Measurements from ENCODE around the gene BCAR3.

Gene BCAR3

DNA sequence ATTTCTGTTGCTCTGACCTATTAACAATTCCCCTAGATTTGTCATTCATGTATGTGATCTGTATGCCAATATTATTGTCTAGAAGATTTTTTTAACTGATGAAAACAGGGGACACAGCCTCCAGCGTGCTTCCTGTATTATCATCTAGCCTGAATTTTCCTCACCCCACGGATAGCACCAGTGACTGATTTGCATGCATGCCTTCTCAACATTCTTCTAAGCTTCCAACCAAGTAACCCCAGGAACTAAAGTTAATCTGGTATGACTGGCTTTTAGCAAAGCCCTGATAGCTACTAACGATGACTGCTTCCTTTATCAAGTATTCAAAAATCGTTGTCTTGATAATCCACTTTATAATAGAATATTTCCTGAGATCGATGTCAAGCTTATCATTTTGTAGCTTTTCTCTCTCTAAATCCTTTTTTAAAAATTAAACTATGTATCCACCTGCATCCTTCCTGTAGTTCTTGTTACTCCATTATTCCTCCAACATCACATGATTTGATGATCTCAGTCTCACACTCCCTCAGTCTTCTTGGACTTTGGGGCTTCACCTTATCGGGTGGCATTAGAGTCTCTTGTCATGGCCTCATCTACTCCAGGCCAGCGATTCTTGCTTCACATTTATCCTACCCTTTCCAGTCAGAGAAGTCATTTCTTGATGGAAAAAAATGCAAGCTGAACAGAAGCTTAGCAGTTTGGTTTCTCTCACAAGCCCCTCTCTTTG lies 19.0 kb downstream of the BCAR3 start:
- Histone ChIP-seq H3K4me3 (ENCODE audit: low read depth, low read length) (no peak overlapping the region), H3K27ac (ENCODE audit: extremely low read depth, low read depth, low read length) (no peak overlapping the region), H3K36me3 (ENCODE audit: control insufficient read depth in 2 of 2, insufficient read depth in 1 of 2, low read length in 2 of 2) (peaks cover 0 to 7% of the 10 kb centered on the region in 2 experiments; a peak in 1 of 3 replicates), H3K4me1 (ENCODE audit: control insufficient read depth, insufficient read depth, low read length) (0 out of 2 replicates have a peak, but pooled peaks cover 6% of the 10 kb centered on the region), H3K9me3 (ENCODE audit: control insufficient read depth, insufficient read depth, low read depth, low read length) (no peaks in the 10 kb centered on the region)
- POLR2A ChIA-PET: interaction anchor here (1.0 to 1.2 kb wide), 2 partner anchors 9 to 117 kb away, joined by 3 read pairs; no protein-coding TSS in a partner anchor
- TF ChIP-seq SETDB1 (IDR thresholded peaks at IDR 0.05; ENCODE audit: insufficient read length, low read length): peak; percentile 69
- TF ChIP-seq ZFP41 (tag by site-specific recombination; IDR thresholded peaks at IDR 0.05; ENCODE audit: borderline replicate concordance): no peak
- CTCF ChIA-PET: interaction anchor here (0.8 to 1.3 kb wide), 5 partner anchors 8 to 151 kb away, joined by 3 to 6 read pairs (median 4); no protein-coding TSS in a partner anchor

DNA sequence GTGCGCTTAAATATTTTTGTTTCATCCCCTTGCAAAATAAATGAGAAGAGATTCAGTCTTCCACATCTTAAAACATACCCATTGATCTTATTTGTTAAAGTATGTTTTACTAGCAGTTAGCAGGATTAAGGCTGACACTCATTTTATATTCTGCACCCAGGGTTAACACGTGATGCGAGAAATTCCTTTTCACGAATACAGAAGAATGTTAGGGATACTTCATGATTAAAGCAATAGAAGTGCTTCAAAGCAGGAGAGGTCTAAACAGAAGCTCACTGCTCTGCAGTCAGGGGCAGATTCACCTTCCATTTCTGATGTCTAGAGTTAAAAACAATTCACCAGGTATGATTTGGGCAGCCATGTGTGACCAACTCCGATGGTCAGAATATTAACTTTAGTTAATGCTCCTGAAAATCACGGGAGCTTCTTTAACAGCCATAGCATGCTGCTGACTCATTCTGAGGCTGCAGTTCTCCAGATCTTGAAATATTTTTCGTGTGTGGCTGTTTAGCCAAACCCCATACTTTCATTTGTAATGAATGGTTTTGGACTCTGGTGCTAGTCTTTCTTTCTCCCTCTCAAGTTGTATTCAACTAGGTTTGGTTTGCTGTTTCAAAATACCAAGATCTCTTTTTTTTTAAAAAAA lies 19.7 kb downstream of the BCAR3 start:
- POLR2A ChIA-PET: interaction anchor here (1.0 to 1.2 kb wide), 2 partner anchors 9 to 117 kb away, joined by 3 read pairs; no protein-coding TSS in a partner anchor
- H3K27ac ChIP-seq (ENCODE audit: extremely low read depth, low read depth, low read length): no peak overlapping the region
- no peak for TF ChIP-seq ZBTB26 (tag by site-specific recombination; optimal IDR thresholded peaks at IDR 0.05)
- TF ChIP-seq ZNF596 (tag by site-specific recombination; IDR thresholded peaks at IDR 0.05): no peak
- no peak for TF ChIP-seq ZSCAN30 (tag by site-specific recombination; IDR thresholded peaks at IDR 0.05)
- TF ChIP-seq ZIC2 (tag by site-specific recombination; IDR thresholded peaks at IDR 0.05): no peak
- TF ChIP-seq ZNF549 (tag by site-specific recombination; IDR thresholded peaks at IDR 0.05): no peak
- TF ChIP-seq, protein P1, sequence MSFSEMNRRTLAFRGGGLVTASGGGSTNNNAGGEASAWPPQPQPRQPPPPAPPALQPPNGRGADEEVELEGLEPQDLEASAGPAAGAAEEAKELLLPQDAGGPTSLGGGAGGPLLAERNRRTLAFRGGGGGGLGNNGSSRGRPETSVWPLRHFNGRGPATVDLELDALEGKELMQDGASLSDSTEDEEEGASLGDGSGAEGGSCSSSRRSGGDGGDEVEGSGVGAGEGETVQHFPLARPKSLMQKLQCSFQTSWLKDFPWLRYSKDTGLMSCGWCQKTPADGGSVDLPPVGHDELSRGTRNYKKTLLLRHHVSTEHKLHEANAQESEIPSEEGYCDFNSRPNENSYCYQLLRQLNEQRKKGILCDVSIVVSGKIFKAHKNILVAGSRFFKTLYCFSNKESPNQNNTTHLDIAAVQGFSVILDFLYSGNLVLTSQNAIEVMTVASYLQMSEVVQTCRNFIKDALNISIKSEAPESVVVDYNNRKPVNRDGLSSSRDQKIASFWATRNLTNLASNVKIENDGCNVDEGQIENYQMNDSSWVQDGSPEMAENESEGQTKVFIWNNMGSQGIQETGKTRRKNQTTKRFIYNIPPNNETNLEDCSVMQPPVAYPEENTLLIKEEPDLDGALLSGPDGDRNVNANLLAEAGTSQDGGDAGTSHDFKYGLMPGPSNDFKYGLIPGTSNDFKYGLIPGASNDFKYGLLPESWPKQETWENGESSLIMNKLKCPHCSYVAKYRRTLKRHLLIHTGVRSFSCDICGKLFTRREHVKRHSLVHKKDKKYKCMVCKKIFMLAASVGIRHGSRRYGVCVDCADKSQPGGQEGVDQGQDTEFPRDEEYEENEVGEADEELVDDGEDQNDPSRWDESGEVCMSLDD (tag by site-specific recombination; IDR thresholded peaks at IDR 0.05): no peak
- no peak for TF ChIP-seq PATZ1 (tag by site-specific recombination; IDR thresholded peaks at IDR 0.05)
- TF ChIP-seq SALL2 (tag by site-specific recombination; IDR thresholded peaks at IDR 0.05; ENCODE audit: borderline replicate concordance): no peak
- no peak for TF ChIP-seq ZNF223 (tag by site-specific recombination; IDR thresholded peaks at IDR 0.05)
- TF ChIP-seq, protein P2, sequence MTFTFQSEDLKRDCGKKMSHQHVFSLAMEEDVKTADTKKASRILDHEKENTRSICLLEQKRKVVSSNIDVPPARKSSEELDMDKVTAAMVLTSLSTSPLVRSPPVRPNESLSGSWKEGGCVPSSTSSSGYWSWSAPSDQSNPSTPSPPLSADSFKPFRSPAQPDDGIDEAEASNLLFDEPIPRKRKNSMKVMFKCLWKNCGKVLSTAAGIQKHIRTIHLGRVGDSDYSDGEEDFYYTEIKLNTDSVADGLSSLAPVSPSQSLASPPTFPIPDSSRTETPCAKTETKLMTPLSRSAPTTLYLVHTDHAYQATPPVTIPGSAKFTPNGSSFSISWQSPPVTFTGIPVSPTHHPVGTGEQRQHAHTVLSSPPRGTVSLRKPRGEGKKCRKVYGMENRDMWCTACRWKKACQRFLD (tag by site-specific recombination; IDR thresholded peaks at IDR 0.05): no peak
- no peak for TF ChIP-seq ZNF558 (tag by site-specific recombination; IDR thresholded peaks at IDR 0.05)
- TF ChIP-seq ZNF768 (tag by site-specific recombination; IDR thresholded peaks at IDR 0.05): no peak
- no peak for TF ChIP-seq OVOL3 (tag by site-specific recombination; IDR thresholded peaks at IDR 0.05)
- no peak for TF ChIP-seq ZNF521 (tag by site-specific recombination; IDR thresholded peaks at IDR 0.05)
- no peak for TF ChIP-seq ZNF133 (tag by site-specific recombination; IDR thresholded peaks at IDR 0.05)
- TF ChIP-seq ZNF518A (tag by site-specific recombination; conservative IDR thresholded peaks at IDR 0.05; ENCODE audit: low read depth): no peak

More for the DNA sequence above, 19.7 kb downstream of the BCAR3 start:
- no peaks in the 10 kb centered on the region for H3K9me3 ChIP-seq (ENCODE audit: control insufficient read depth, insufficient read depth, low read depth, low read length)
- no peak overlapping the region for H3K4me3 ChIP-seq (ENCODE audit: low read depth, low read length)
- 0 out of 2 replicates have a peak, but pooled peaks cover 6% of the 10 kb centered on the region for H3K4me1 ChIP-seq (ENCODE audit: control insufficient read depth, insufficient read depth, low read length)
- peaks cover 0 to 7% of the 10 kb centered on the region in 2 experiments; a peak in 1 of 3 replicates for H3K36me3 ChIP-seq (ENCODE audit: control insufficient read depth in 2 of 2, insufficient read depth in 1 of 2, low read length in 2 of 2)
- CTCF ChIA-PET: interaction anchor here (0.8 to 1.3 kb wide), 6 partner anchors 9 to 152 kb away, joined by 3 to 6 read pairs (median 4); no protein-coding TSS in a partner anchor
